SK-N-SH (cell line): ENCODE results near the gene RALY. TPM values are rescaled to one million over a fixed set of nuclear protein-coding genes. Genes with fewer than 3 reads are reported as not detected.

ENCODE experiments used
- CTCF ChIA-PET: fragments of 300-600, 350-600 bp; formaldehyde crosslinking; extraction: SDS; loops from one replicate; lab custom pipeline; 2021; lab: Yijun Ruan, JAX
- POLR2A ChIA-PET: fragments of 350-600 bp; sonication (Branson Sonifier 250); formaldehyde crosslinking; extraction: SDS; loops from one replicate; lab custom pipeline; 2020; ENCODE audit warnings: antibody characterized with exemption, inconsistent platforms; lab: Yijun Ruan, JAX
- DNase-seq: peaks from one replicate; pipeline ENCODE4 v3.0.0; 2012
- H2AFZ ChIP-seq: fragments of 200-600 bp; sonication (generic); 2 replicates; pipeline ENCODE4 v1.8.1; 2016; ENCODE audit warnings: antibody characterized with exemption, mild to moderate bottlenecking, low read depth
- H3F3A ChIP-seq: fragments of 200-600 bp; sonication (generic); replicated peaks from 2 replicates; pipeline ENCODE3; 2016; ENCODE audit warnings: antibody characterized with exemption, mild to moderate bottlenecking; ENCODE audit not compliant: insufficient read depth
- H3K27ac ChIP-seq, 2 experiments: fragments of 200-500 bp in 1 of 2; fragments of 200-600 bp in 1 of 2; sonication (Bioruptor generic) in 1 of 2; sonication (generic), shearing (Covaris generic) in 1 of 2; 2 replicates each; pipeline versions ENCODE4 v1.5.1 to v1.6.1; 2014 to 2016; ENCODE audit warnings: low read depth in 2 of 2, inconsistent platforms in 1 of 2, low read length in 1 of 2, mild to moderate bottlenecking in 1 of 2, mixed read lengths in 1 of 2
- H3K27me3 ChIP-seq: fragments of 200-600 bp; sonication (generic), shearing (Covaris generic); 2 replicates; pipeline ENCODE4 v1.6.1; 2016; ENCODE audit warnings: mixed run types; ENCODE audit not compliant: insufficient read depth
- H3K36me3 ChIP-seq, 2 experiments: fragments of 200-500 bp in 1 of 2; fragments of 200-600 bp in 1 of 2; sonication (Bioruptor generic) in 1 of 2; sonication (generic) in 1 of 2; replicated peaks in 1 of 2; 2 replicates each; pipeline versions ENCODE3 to v1.5.1; 2014 to 2016; ENCODE audit warnings: low read length in 1 of 2, mild to moderate bottlenecking in 1 of 2; ENCODE audit not compliant: insufficient read depth in 2 of 2, control insufficient read depth in 1 of 2
- H3K4me1 ChIP-seq, 2 experiments: fragments of 200-500 bp in 1 of 2; fragments of 200-600 bp in 1 of 2; sonication (Bioruptor generic) in 1 of 2; sonication (generic), shearing (Covaris generic) in 1 of 2; 2 replicates each; pipeline versions ENCODE4 v1.5.1 to v1.6.1; 2014 to 2016; ENCODE audit warnings: low read depth in 1 of 2, low read length in 1 of 2, mixed run types in 1 of 2; ENCODE audit not compliant: insufficient read depth in 2 of 2, control insufficient read depth in 1 of 2
- H3K4me2 ChIP-seq: fragments of 200-600 bp; sonication (generic), shearing (Covaris generic); 2 replicates; pipeline ENCODE4 v1.6.1; 2017; ENCODE audit warnings: mixed run types
- H3K4me3 ChIP-seq, 2 experiments: fragments of 200-500 bp in 1 of 2; fragments of 200-600 bp in 1 of 2; sonication (Bioruptor generic) in 1 of 2; sonication (generic), shearing (Covaris generic) in 1 of 2; 2 replicates each; pipeline versions ENCODE4 v1.5.1 to v1.8.1; 2014 to 2016; ENCODE audit warnings: low read depth in 2 of 2, inconsistent platforms in 1 of 2, low read length in 1 of 2, mild to moderate bottlenecking in 1 of 2, mixed read lengths in 1 of 2, moderate library complexity in 1 of 2
- H3K79me2 ChIP-seq: fragments of 200-600 bp; sonication (generic); 2 replicates; pipeline ENCODE4 v1.8.1; 2017; ENCODE audit warnings: mild to moderate bottlenecking; ENCODE audit not compliant: insufficient read depth
- H3K9ac ChIP-seq: fragments of 200-600 bp; sonication (generic); 2 replicates; pipeline ENCODE4 v1.6.1; 2017; ENCODE audit warnings: mixed run types
- H3K9me2 ChIP-seq: fragments of 200-600 bp; sonication (generic); 2 replicates; pipeline ENCODE4 v1.6.1; 2017; ENCODE audit warnings: mixed run types
- H3K9me3 ChIP-seq: fragments of 200-600 bp; sonication (generic); 2 replicates; pipeline ENCODE4 v1.6.1; 2017; ENCODE audit warnings: mixed run types, mild to moderate bottlenecking, moderate library complexity
- H4K20me1 ChIP-seq: fragments of 200-600 bp; sonication (generic); 2 replicates; pipeline ENCODE4 v1.6.1; 2017; ENCODE audit warnings: mild to moderate bottlenecking, mixed run types; ENCODE audit not compliant: insufficient read depth
- ELF1 ChIP-seq: IDR thresholded peaks from 2 replicates; pipeline ENCODE4 v1.4.0; 2012
- EZH2phosphoT487 ChIP-seq: fragments of 200-600 bp; sonication (generic); IDR thresholded peaks from 2 replicates; pipeline ENCODE4 v1.6.1; 2017; ENCODE audit warnings: low read depth, mixed run types, mild to moderate bottlenecking, antibody characterized with exemption, moderate library complexity, borderline replicate concordance
- FOSL2 ChIP-seq: IDR thresholded peaks from 2 replicates; pipeline ENCODE4 v1.4.0; 2012; ENCODE audit warnings: low read depth, mild to moderate bottlenecking, moderate library complexity, borderline replicate concordance
- FOXJ3 ChIP-seq: sonication (generic); formaldehyde crosslinking; IDR thresholded peaks from 2 replicates; pipeline ENCODE4 v1.5.1; 2020; ENCODE audit warnings: mild to moderate bottlenecking, missing genetic modification reagents
- GABPA ChIP-seq: IDR thresholded peaks from 2 replicates; pipeline ENCODE4 v1.4.0; 2012; ENCODE audit warnings: low read depth, mild to moderate bottlenecking
- IRF3 ChIP-seq: fragments of 150-350 bp; IDR thresholded peaks from 2 replicates; pipeline ENCODE4 v1.6.1; 2016; ENCODE audit warnings: mild to moderate bottlenecking, low read depth, low read length
- MAX ChIP-seq: IDR thresholded peaks from 2 replicates; pipeline ENCODE4 v1.4.0; 2012; ENCODE audit warnings: low read depth
- NFIC ChIP-seq: IDR thresholded peaks from 2 replicates; pipeline ENCODE4 v1.4.0; 2012; ENCODE audit warnings: borderline replicate concordance
- PBX3 ChIP-seq: IDR thresholded peaks from 2 replicates; pipeline ENCODE4; 2012
- RCOR1 ChIP-seq: fragments of 150-350 bp; IDR thresholded peaks from 2 replicates; pipeline ENCODE4 v1.6.1; 2017; ENCODE audit warnings: antibody characterized with exemption, low read length
- REST ChIP-seq: IDR thresholded peaks from 2 replicates; pipeline ENCODE4 v1.6.1; 2012; ENCODE audit warnings: mild to moderate bottlenecking, low read depth, low read length, moderate library complexity
- RFX5 ChIP-seq: IDR thresholded peaks from 2 replicates; pipeline ENCODE4 v1.6.1; 2012; ENCODE audit warnings: mild to moderate bottlenecking, improper control_type of control experiment, low read length
- RXRA ChIP-seq: IDR thresholded peaks from 2 replicates; pipeline ENCODE4 v1.4.0; 2012; ENCODE audit warnings: low read depth, mild to moderate bottlenecking, borderline replicate concordance
- SMC3 ChIP-seq: IDR thresholded peaks from 2 replicates; pipeline ENCODE4 v1.6.1; 2012; ENCODE audit warnings: low read depth, low read length, improper control_type of control experiment
- TAF1 ChIP-seq: IDR thresholded peaks from 2 replicates; pipeline ENCODE4 v1.6.1; 2012; ENCODE audit warnings: low read depth, mild to moderate bottlenecking, low read length, moderate library complexity, borderline replicate concordance
- YY1 ChIP-seq: IDR thresholded peaks from 2 replicates; pipeline ENCODE4 v1.4.0; 2012; ENCODE audit warnings: low read depth, mild to moderate bottlenecking
- ZBTB33 ChIP-seq: IDR thresholded peaks from 2 replicates; pipeline ENCODE4 v1.4.0; 2012; ENCODE audit warnings: low read depth, borderline replicate concordance
- WGBS: methylation state at CpG from one replicate; pipeline ENCODE4 v1.1.6; 2017; ENCODE audit warnings: low lambda C conversion rate; 5-methylcytosine and 5-hydroxymethylcytosine counted together
- polyA plus RNA-seq, 3 experiments: library from polyadenylated mRNA; depleted of rRNA; stranded (reverse); fragments of >200 nt; gene quantifications; 2 replicates each; pipeline ENCODE4 v1.2.3, GENCODE V29; 2012

RALY gene
- polyA plus RNA-seq, 1 of the 3 experiments (the other 2 are of a cell fraction): 130 TPM

GRCh38 chr20:34004790-34005457 lies 11.2 kb downstream of the RALY start:
- Histone ChIP-seq H4K20me1 (peaks cover 98% of the 10 kb centered on the region), H2AFZ (no peak overlapping the region), H3K4me1 (peaks cover 0 to 10% of the 10 kb centered on the region in 2 experiments; a peak in 3 of 4 replicates), H3F3A (no peaks in the 10 kb centered on the region), H3K27me3 (no peaks in the 10 kb centered on the region), H3K9ac (no peak overlapping the region), H3K9me3 (no peaks in the 10 kb centered on the region), H3K4me3 (no peak overlapping the region), H3K9me2 (no peaks in the 10 kb centered on the region), H3K4me2 (no peak overlapping the region), H3K79me2 (peaks cover 100% of the 10 kb centered on the region), H3K36me3 (peaks cover 3 to 6% of the 10 kb centered on the region in 2 experiments), H3K27ac (no peak overlapping the region)
- DNase-seq: no peak
- CTCF ChIA-PET: interaction anchor here (0.9 to 1.5 kb wide), 3 partner anchors 17 to 65 kb away, joined by 3 to 4 read pairs (median 3); no protein-coding TSS in a partner anchor
- TF ChIP-seq ELF1 (no peak), YY1 (no peak)
- 99% methylated on average over 11 of the region's 11 CpGs for WGBS
- POLR2A ChIA-PET: interaction anchor here (1.0 kb wide), 1 partner anchor 11 kb away, joined by 3 read pairs; the partner anchor contains the start of gene RALY

GRCh38 chr20:34006619-34007018 lies 12.9 kb downstream of the RALY start:
- Histone ChIP-seq H3K9me3 (no peaks in the 10 kb centered on the region), H3K4me1 (peaks cover 8 to 9% of the 10 kb centered on the region in 2 experiments; a peak in 3 of 4 replicates), H2AFZ (no peak overlapping the region), H3K27me3 (no peaks in the 10 kb centered on the region), H3K9me2 (no peaks in the 10 kb centered on the region), H3K4me2 (no peak overlapping the region), H3K4me3 (no peak overlapping the region), H4K20me1 (peaks cover 98% of the 10 kb centered on the region), H3F3A (peaks cover 7% of the 10 kb centered on the region), H3K36me3 (peaks cover 3 to 6% of the 10 kb centered on the region in 2 experiments), H3K27ac (no peak overlapping the region), H3K9ac (no peak overlapping the region), H3K79me2 (peaks cover 100% of the 10 kb centered on the region)
- TF ChIP-seq ZBTB33: no peak
- no peak for TF ChIP-seq FOSL2
- no peak for TF ChIP-seq IRF3
- TF ChIP-seq TAF1: no peak
- no peak for TF ChIP-seq RCOR1
- TF ChIP-seq ELF1: no peak
- no peak for TF ChIP-seq RFX5
- no peak for TF ChIP-seq SMC3
- no peak for TF ChIP-seq NFIC
- no peak for TF ChIP-seq PBX3
- TF ChIP-seq YY1: no peak
- TF ChIP-seq MAX: no peak
- TF ChIP-seq EZH2phosphoT487: no peak
- no peak for TF ChIP-seq REST
- TF ChIP-seq FOXJ3 (CRISPR knock-in tag): no peak
- TF ChIP-seq RXRA: no peak
- TF ChIP-seq GABPA: no peak
- ChIA-PET POLR2A (no interaction called here), CTCF (interaction anchor here (1.2 to 1.5 kb wide), 2 partner anchors 15 to 63 kb away, joined by 3 read pairs; no protein-coding TSS in a partner anchor)
- 86% methylated on average over 2 of the region's 2 CpGs for WGBS
- DNase-seq: no peak
